ENCODE measurements around the gene SMIM31.

The SMIM31 gene

DNA sequence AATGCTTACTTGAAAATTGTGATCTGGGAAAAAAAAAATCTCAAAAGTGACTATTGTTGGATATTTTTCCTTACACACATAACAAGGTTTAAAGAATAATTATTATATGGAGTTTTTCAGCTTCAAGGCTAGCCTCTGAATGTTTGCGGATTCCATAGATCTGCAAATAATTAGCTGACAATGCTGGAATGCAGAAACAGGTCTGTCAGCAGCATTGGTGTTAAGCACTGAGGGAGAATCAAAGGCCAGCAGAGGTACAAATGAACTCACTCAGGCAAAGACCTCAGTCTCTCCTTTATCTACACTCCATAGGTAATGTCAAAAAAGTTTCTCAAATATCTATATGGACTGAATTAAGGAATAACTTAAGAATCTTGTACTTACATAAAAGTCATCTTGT lies 35.1 kb downstream of the SMIM31 start:
- DNase-seq = no peak

DNA sequence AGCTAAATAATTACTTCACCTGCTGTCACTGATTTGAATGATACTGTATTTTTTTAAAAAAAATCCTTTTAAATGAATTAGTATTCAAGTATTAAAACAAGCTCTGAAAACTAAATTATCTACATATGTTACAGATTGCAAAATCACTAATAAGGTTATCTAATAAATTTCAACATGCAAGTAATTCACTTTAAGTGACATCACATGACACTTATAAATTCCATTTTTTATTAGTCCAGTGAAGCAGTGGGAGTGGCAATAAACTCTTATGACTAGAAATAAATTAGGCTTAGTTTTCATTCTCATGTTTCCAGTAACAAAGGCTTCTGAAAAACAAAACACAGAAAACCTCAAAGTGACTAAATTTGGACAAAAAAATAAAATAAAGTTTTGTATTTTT lies 36.3 kb downstream of the SMIM31 start:
- no peak for DNase-seq

DNA sequence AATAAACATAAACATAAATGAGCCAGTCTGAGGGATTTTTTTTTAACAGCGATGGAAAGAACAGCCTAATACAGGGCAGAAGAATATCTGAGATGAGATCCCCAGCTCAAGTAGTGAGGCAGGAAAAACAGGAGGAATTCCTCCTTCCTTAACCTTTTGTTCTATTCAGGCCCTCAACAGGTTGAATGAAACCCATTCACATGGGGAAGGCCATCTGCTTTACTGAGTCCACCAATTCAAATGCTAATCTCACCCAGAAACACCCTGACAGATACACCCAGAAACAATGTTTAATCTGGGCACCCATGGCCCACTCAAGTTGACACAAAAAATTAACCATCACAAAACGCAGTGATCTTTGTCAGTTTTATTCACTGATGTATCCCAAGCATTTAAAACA lies 45.5 kb downstream of the SMIM31 start:
- no peak for DNase-seq

DNA sequence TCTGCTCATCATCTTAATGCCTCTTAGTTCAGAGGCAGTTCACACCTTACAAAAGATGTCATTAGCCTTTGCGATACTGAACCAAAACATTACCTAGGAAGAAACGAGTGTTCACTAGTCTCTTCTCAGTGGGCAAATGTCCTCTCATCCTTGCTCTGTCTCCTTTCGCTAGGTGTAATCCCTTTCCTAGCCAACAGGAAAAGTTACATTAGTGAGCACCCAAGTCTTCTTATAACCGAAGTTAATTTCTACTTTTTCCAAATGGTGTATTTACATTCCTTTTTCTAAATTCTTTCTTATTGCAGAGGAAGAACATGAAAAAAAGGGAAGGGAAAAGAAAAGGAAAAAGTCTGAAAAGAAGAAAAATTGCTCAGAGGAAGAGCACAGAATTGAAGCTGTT lies 46.9 kb downstream of the SMIM31 start:
- DNase-seq = no peak

DNA sequence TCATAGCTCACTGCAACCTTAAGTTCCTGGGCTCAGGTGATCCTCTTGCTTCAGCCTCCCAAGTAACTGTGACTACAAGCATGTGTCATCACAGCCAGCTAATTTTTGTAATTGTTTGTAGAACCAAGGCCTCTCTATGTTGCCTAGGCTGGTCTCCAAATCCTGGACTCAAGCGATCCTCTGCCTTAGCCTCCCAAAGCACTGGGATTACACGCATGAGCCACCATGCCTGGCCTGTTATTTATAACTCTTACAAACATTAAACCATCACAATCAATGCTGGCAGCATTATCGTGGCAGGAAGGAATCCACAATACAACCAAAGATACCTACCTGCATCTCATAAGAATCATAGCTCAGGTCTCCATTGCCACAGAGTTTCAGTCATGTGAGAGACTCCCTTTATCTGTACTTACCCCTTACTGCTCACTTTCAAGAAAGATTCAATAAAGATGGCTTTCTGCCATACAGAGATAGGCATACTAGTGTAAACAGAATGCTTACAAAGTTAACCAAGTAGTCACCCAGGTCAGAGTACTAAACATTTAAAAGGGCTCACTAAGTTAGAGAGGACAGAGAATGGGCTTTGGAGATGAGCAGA lies 48.5 kb downstream of the SMIM31 start:
- no peak for DNase-seq

DNA sequence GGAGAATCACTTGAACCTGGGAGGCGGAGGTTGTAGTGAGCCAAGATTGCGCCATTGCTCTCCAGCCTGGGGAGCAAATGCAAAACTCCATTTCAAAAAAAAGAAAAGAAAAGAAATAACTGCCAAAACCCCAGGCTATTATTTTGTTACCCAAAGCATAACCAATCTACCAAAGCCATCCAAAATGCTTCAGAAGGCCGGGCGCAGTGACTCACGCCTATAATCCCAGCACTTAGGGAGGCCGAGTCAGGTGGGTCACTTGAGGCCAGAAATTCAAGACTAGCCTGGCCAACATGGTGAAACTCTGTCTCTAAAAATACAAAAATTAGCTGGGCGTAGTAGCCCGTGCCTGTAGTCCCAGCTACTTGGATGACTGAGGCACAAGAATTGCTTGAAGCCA lies 49.8 kb downstream of the SMIM31 start:
- no peak for DNase-seq

DNA sequence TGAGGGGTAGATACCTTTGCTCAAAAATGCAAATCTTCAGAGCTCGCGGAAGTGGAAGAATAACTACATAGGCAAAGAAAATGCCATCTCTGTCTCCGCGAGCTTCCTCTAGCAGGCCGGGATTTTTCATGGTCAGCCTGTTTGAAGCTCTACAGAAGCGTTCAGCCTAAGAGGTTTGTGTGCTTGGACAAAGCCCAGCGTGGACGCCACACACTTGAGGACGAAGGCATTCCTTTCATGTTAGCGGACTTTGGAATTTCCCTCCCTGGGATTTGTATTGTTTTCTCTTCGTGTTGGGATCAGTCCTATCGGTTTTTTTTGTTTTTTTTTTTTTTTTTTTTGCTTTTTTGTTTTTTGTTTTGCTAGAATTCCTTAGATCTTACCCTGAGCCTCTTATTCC lies 53.7 kb downstream of the SMIM31 start:
- no peak for DNase-seq

DNA sequence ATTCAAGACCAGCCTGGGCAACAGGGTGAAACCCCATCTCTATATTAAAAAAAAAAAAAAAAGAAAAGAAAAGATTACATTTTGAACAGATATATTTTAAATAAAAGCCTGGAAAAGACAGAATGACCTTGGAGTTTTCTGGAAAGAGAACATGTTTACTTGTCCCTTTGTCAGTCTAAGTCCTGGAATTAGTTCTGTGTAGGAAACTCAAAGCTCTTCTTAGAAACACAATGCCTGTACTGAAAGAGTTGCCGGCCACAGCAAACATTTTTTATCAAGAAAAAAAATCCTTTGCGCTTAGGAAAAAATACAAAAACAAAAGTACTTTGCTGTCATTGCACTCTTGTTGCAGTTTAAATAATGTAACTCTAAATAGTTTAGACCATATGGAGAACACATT lies 59.6 kb downstream of the SMIM31 start:
- DNase-seq = no peak

DNA sequence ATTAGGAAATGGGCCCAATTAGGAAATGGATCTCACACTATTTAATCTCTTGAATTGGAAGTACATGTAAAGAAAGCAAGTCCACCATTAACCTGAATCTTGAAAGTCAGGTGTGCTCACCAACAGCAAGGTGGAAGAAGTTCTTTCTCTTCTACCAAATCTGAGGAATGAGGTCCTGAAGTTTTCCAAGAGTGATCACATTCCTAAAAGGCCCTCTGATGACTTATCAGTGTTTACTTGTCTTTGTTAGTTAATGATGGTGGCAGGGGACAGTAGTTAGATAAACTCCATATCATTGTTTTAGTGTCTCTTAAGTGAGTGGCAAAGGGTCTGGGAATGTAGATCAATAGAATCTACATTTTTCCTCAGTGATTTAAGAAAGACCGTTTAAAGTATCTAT lies 61.8 kb downstream of the SMIM31 start:
- DNase-seq = no peak

DNA sequence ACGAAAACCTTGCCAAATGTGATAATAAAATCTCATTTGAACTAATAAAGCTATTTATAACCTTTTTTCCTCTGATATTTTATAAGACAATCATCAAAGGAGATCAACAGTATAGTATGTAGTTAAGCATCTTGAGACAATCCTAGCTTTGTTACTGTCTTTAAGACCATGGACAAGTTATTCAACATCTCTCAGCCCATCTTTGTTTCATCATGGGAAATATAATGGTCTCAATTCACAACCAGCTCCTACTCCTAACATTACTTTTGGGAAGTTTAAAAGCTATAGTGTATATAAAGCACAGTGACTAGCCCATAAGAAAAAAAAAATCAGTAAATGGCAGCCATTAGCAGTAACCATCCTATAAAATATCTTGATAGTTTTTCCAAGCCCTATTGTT lies 65.4 kb downstream of the SMIM31 start:
- DNase-seq = no peak

DNA sequence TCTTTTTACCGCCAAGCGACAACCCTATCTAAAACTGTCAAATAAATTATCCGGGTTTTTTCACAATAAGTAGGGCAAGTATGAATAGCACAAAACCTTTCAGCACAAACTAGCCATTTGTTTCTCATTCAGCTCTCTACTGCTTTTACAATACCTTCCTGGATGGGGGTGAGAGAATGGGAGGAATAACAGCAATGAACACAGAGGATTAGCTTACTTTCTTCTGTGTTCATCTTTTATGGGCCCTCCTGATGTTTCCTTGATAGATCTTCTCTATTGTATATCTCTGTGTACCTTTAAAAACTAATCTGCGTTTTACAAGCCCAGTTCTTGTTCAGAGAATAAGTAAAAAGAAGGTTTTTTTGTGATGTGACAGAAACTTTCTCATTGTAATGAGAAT lies 67.8 kb downstream of the SMIM31 start:
- no peak for DNase-seq

DNA sequence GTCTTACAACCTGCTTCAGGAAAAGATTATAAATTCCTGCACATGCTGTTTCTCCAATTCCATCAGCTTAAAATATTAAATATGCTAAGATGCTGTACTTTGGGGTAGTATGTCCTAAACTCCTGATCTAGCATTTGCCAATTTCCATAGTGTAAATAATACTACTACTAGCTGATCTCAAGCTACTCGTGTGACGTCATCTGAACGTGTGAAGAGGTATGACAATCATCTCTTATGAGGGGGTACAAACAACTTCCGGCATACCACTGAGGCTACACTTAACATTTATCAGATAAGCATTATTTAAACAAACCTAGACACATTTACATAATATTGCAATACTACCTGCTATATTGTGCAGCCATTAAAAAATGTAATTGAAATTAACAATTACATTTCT lies 70.7 kb downstream of the SMIM31 start:
- DNase-seq = no peak

DNA sequence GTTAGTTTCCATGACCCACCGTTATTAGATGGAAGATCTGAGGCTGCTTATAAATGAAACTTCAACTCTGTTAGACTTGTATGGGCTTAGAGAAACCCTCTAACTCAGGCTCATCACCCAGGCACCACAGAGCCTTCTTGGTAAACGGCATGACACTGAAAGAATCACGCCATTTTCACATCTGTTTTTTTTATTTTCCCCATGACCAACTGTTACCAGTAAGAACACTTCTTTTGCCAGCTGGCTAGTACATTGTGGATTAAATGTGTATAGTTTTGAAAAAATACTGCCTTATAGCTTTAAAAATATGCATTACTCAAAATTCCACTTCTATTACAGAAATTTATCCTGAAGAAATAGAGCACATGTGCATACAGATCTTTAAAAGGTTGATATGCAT lies 75.0 kb downstream of the SMIM31 start:
- no peak for DNase-seq

DNA sequence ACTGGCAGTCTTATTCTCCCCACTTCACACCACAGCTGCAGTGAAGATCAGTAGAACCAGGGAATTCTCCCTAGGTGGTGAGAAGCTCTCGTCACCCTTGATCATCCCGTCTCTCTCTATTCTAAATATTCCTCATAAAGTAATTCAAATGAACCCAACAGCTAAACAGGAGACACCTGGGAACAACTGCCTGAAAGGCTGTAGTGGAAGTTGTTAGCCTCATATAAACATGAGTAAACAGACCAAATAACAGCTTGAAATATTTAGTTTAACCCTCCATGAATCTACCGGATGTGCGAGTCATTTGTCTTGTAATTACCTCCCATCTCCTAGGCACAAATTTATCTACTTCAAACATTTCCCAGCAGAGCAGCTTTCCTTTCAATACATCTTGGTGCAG lies 92.6 kb downstream of the SMIM31 start:
- DNase-seq = no peak

DNA sequence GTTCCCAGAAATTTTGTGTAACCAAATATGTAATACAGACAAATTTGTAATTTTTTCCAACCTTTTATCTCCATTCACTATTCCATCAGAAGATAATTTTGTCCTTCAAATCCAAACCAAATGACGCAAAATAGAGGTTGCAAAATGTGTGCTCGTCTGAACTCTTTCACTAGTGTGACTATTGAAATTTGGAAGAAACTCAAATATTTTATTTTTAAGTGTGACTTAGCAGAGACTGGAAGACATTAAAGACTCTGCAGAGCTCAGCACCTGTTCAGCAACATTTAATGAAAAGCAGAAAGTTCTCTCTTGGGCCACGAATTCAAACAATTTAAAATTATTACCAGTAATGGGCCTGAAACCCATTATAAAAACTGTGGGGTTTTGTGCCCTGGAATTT lies 93.1 kb downstream of the SMIM31 start:
- DNase-seq = no peak

DNA sequence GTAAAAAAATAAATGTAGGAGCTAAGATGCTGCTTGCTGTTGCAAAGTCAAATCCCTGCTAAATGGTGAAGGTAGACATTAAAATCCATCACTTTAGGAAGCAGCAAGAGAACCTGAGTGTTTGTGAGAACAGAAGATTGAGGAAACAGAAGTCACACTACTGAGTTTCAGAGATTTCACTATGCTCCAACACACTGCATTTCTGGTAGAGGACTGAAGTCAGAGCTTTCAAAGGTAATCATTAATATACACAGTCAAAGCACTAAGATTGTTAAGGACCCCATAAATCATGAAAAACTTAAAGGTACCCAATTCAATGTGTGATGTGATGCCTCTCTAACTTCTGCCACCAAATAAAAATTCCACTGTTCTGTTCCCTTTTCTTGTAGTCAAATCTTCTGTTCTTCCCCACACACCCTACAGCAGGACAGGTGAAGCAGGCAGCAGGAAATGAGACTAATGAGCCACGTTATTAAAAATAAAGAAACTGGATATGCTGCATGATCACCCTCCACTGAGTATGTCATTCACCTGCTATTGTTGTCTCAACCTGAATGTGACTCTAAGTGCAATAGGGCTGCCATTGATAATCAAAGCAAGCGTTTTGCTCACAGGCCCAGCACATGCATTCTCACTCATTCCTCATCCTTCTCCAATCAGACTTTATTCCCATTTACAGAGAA lies 94.2 kb downstream of the SMIM31 start:
- no peak for DNase-seq
